ENCODE results near the gene SETD7.

Gene SETD7

GRCh38 chr4:139600662-139601061 lies 44.6 kb upstream of the SETD7 start:
- no peak for TF ChIP-seq POLR2AphosphoS5 (IDR thresholded peaks at IDR 0.05; ENCODE audit: low read depth, low read length)
- no peak for TF ChIP-seq TAF1 (IDR thresholded peaks at IDR 0.05; ENCODE audit: borderline replicate concordance, insufficient read depth, low read length)
- no peak for TF ChIP-seq FOXP2 (optimal IDR thresholded peaks at IDR 0.05; ENCODE audit: borderline replicate concordance, extremely low read depth, extremely low read length, insufficient read depth)
- no peak for TF ChIP-seq REST (IDR thresholded peaks at IDR 0.05; ENCODE audit: insufficient read depth in 1 of 2, low read depth in 2 of 2, low read length in 2 of 2)
- TF ChIP-seq SIN3A (IDR thresholded peaks at IDR 0.05; ENCODE audit: borderline replicate concordance, insufficient read depth, low read length): no peak

- TF ChIP-seq SIN3A (IDR thresholded peaks at IDR 0.05; ENCODE audit: borderline replicate concordance, insufficient read depth, low read length) (no peak), TAF1 (IDR thresholded peaks at IDR 0.05; ENCODE audit: borderline replicate concordance, insufficient read depth, low read length) (no peak), POLR2AphosphoS5 (IDR thresholded peaks at IDR 0.05; ENCODE audit: low read depth, low read length) (no peak), FOXP2 (optimal IDR thresholded peaks at IDR 0.05; ENCODE audit: borderline replicate concordance, extremely low read depth, extremely low read length, insufficient read depth) (no peak), REST (IDR thresholded peaks at IDR 0.05; ENCODE audit: insufficient read depth in 1 of 2, low read depth in 2 of 2, low read length in 2 of 2) (no peak)
These were observed 43.8 kb upstream of the SETD7 start for GRCh38 chr4:139599594-139600374.

DNA sequence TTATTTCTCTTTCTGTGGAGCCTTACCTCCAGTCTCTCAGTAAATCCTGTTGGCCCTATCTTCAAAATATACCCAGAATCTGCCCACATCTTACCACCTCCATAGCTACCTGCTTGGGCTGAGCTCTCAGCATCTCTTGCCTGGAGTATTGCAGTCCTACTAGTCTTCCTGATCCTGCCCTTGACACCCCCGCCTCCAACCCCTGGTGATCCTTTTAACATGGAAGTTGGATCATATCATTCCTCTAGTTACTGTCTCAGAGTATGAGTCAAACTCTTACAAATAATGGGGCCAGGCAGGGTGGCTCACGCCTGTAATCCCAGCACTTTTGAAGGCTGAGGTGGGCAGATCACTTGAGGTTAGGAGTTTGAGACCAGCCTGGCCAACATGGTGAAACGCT lies 43.1 kb upstream of the SETD7 start:
- TF ChIP-seq POLR2AphosphoS5 (IDR thresholded peaks at IDR 0.05; ENCODE audit: low read depth, low read length) (no peak), TAF1 (IDR thresholded peaks at IDR 0.05; ENCODE audit: borderline replicate concordance, insufficient read depth, low read length) (no peak), SIN3A (IDR thresholded peaks at IDR 0.05; ENCODE audit: borderline replicate concordance, insufficient read depth, low read length) (no peak), REST (IDR thresholded peaks at IDR 0.05; ENCODE audit: insufficient read depth in 1 of 2, low read depth in 2 of 2, low read length in 2 of 2) (no peak), FOXP2 (optimal IDR thresholded peaks at IDR 0.05; ENCODE audit: borderline replicate concordance, extremely low read depth, extremely low read length, insufficient read depth) (no peak)

- TF ChIP-seq SIN3A (IDR thresholded peaks at IDR 0.05; ENCODE audit: borderline replicate concordance, insufficient read depth, low read length) (no peak), TAF1 (IDR thresholded peaks at IDR 0.05; ENCODE audit: borderline replicate concordance, insufficient read depth, low read length) (no peak), POLR2AphosphoS5 (IDR thresholded peaks at IDR 0.05; ENCODE audit: low read depth, low read length) (no peak), FOXP2 (optimal IDR thresholded peaks at IDR 0.05; ENCODE audit: borderline replicate concordance, extremely low read depth, extremely low read length, insufficient read depth) (no peak), REST (IDR thresholded peaks at IDR 0.05; ENCODE audit: insufficient read depth in 1 of 2, low read depth in 2 of 2, low read length in 2 of 2) (no peak)
These were observed 40.8 kb upstream of the SETD7 start for GRCh38 chr4:139596684-139597279.
